BE2C (cell line): ENCODE results near the gene APOL5.

Experiments used
- DNase-seq: peaks from one replicate; pipeline ENCODE4 v3.0.0-alpha.2; 2020
- H3K27me3 ChIP-seq: fragments of 250-450 bp; sonication (Bioruptor Pico); 2 replicates; pipeline ENCODE4 v1.5.1; 2020; ENCODE audit warnings: mild to moderate bottlenecking
- H3K36me3 ChIP-seq: fragments of 250-450 bp; sonication (Bioruptor Pico); 2 replicates; pipeline ENCODE4 v1.5.1; 2020; ENCODE audit warnings: mild to moderate bottlenecking
- H3K4me1 ChIP-seq: fragments of 250-450 bp; sonication (Bioruptor Pico); 2 replicates; pipeline ENCODE4 v1.5.1; 2020
- H3K4me3 ChIP-seq: 2 replicates; pipeline ENCODE4 v1.5.1; 2011; ENCODE audit warnings: low read depth, low read length
- H3K9me3 ChIP-seq: fragments of 250-450 bp; sonication (Bioruptor Pico); 2 replicates; pipeline ENCODE4 v1.5.1; 2020
- TF ChIP-seq, protein P1 (sequence below): IDR thresholded peaks from 2 replicates; pipeline ENCODE4 v1.5.1; 2012; ENCODE audit warnings: mild to moderate bottlenecking, low read depth, low read length

The APOL5 gene

GRCh38 chr22:35777335-35777975 lies 59.8 kb downstream of the APOL5 start:
- no peaks in the 10 kb centered on the region for H3K27me3 ChIP-seq
- no peak for DNase-seq
- H3K36me3 ChIP-seq, result peaks cover 18% of the 10 kb centered on the region; the same call in 1 of the 2 replicates
- no peak overlapping the region for H3K4me3 ChIP-seq
- TF ChIP-seq, protein P1, sequence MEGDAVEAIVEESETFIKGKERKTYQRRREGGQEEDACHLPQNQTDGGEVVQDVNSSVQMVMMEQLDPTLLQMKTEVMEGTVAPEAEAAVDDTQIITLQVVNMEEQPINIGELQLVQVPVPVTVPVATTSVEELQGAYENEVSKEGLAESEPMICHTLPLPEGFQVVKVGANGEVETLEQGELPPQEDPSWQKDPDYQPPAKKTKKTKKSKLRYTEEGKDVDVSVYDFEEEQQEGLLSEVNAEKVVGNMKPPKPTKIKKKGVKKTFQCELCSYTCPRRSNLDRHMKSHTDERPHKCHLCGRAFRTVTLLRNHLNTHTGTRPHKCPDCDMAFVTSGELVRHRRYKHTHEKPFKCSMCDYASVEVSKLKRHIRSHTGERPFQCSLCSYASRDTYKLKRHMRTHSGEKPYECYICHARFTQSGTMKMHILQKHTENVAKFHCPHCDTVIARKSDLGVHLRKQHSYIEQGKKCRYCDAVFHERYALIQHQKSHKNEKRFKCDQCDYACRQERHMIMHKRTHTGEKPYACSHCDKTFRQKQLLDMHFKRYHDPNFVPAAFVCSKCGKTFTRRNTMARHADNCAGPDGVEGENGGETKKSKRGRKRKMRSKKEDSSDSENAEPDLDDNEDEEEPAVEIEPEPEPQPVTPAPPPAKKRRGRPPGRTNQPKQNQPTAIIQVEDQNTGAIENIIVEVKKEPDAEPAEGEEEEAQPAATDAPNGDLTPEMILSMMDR, result no peak
- H3K4me1 ChIP-seq, result no peaks in the 10 kb centered on the region; the same call in 1 of the 2 replicates
- no peaks in the 10 kb centered on the region for H3K9me3 ChIP-seq
